ENCODE results near the gene TBC1D5.
A peak's percentile ranks its signal among the peaks of the same experiment; 100 is the strongest.
"Not testable (repeated sequence)": the region's sequence is repeated elsewhere in the genome, so short reads cannot be mapped to it uniquely, and the experiment has no call there.

The TBC1D5 gene

DNA sequence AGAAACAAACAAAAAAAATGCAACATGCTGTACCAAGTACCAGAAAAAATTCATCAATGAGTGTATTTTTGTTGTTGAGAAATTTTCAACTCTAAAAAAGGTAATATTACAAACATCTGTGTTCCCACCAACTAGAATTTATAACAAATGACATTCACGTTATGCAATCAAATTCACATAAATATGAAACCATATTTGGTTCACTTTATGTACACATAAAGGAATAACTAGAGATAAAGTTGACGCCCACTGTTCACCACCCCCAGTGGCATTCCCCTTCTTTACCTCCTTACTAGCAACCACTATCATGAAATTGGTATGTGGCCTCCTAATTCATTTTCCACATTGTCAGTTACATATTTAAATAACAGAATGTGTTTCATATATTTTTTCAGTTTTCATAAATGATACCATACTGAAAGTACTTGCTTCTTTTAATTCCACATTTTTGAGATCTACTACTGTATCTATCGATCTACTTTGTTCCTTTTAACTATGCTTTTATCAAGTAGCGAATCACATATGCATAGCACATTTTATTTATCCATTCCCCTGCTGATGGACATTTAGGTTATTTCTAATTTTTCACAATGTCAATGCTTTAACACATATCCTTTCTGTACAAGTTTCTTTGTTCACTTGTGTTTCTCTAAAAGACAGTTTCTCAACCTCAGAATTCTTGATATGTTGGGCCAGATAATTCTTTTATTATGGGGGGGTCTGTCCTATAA, 34.5 kb downstream of the TBC1D5 start:
- DNase-seq, result no peak

- DNase-seq, result not testable (repeated sequence)
Measured at GRCh38 chr3:17705991-17706390, 36.4 kb downstream of the TBC1D5 start.

DNA sequence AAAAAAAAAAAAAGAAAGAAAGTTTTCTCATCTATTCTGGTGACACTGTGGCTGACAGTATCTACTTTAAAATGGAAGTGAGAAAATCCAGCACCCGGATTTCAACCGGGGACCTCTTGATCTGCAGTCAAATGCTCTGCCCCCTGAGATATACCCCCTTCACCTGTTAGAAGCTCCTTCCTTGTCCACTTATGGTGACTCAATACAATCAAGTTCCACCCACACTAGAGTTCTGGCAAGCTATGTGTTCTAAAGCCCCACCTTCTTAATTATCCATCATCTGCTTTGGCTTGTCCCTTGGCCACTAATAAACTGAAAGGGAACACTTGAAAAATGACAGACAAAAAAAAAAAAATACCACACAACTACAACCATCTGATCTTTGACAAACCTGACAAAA, 42.6 kb downstream of the TBC1D5 start:
- DNase-seq, result not testable (repeated sequence)

GRCh38 chr3:17695665-17696064, 46.8 kb downstream of the TBC1D5 start:
- not testable (repeated sequence) for DNase-seq

DNA sequence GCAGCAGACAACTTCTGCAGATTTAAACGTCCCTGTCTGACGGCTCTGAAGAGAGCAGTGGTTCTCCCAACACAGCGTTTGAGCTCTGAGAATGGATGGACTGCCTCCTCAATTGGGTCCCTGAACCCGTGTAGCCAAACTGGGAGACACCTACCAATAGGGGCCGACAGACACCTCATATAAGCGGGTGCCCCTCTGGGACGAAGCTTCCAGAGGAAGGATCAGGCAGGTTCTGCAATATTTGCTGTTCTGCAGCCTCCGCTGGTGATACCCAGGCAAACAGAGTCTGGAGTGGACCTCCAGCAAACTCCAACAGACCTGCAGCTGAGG, 48.8 kb downstream of the TBC1D5 start:
- DNase-seq, result not testable (repeated sequence)

GRCh38 chr3:17692846-17693669, 49.4 kb downstream of the TBC1D5 start:
- peak; percentile 42 for DNase-seq

GRCh38 chr3:17687566-17687965, 54.9 kb downstream of the TBC1D5 start:
- DNase-seq, result no peak

GRCh38 chr3:17686613-17687012, 55.8 kb downstream of the TBC1D5 start:
- no peak for DNase-seq

DNA sequence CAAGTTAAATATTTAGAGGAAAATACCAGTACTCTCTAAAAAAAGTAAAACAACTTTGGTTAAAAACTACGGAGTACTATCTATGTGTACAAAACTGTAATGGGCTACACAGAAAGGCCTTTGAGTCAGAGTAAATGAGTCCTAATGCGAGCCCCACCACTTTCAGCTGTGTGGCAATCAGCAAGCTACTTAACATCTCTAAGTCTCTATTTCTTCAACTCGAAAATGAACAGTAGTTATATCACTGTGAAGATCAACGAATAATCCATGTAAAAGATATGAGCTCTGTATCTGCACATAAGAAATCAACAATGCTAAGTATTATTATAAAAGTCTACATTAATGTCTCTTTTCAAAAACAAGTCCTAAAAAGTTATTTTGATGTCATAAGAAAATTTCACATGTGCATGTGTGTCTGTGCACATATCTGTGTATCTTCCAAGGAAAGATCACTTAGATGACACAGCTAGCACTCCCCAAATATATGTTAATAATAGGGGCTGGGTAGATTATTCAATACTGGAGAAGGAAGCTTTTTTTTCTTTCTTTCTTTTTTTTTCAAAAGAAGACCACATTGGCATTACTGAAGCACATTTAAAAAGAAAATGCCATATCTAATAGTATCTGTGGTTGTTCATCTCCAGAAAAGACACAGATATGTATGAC, 58.8 kb downstream of the TBC1D5 start:
- no peak for DNase-seq

- no peak for DNase-seq
Measured at GRCh38 chr3:17680530-17680929, 61.9 kb downstream of the TBC1D5 start.

GRCh38 chr3:17678116-17678741, 64.2 kb downstream of the TBC1D5 start:
- no peak for DNase-seq

- DNase-seq, result no peak
Measured at GRCh38 chr3:17674082-17674686, 68.2 kb downstream of the TBC1D5 start.

- no peak for DNase-seq
Measured at GRCh38 chr3:17672506-17672905, 69.9 kb downstream of the TBC1D5 start.

- no peak for DNase-seq
Measured at GRCh38 chr3:17670749-17671148, 71.7 kb downstream of the TBC1D5 start.

DNA sequence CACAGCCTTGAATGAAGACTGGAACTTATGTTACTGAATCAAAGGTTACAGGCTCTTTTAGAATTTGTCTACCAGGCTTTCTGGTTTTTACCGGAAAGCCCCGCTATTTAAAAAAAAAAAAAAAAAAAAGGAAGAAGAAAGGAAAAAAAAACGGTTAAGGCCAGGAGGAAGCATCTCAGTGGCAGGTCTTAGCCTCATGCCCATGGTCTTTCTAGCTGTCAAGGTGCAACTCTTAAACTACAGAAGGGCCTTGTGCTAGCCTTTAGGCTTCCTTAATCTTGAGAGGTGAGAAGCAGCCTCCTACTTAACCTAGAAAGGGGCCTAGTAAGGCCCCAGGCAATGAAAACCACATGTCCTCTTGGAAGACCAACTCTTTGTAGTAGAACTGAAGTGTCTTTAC, 77.5 kb downstream of the TBC1D5 start:
- no peak for DNase-seq

DNA sequence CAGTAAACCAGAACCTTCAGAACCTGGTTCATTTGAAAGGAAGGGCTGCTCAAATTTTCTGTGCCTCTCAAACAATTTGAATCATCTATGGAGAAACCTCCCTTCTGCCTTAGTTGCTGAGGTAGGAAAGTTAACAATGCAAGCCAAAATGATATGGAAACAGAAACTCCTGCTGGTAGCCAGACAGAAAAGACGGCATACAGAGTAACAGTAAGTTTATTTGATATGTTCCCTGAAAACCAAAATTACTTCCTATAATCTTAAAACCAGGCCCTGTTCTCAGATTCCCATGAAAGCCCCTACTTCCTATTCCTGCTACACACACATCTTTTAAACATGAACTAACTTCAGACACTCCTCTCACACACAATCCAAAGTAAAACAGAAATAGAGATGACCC, 86.2 kb downstream of the TBC1D5 start:
- no peak for DNase-seq

GRCh38 chr3:17655743-17656142, 86.7 kb downstream of the TBC1D5 start:
- DNase-seq, result no peak

DNA sequence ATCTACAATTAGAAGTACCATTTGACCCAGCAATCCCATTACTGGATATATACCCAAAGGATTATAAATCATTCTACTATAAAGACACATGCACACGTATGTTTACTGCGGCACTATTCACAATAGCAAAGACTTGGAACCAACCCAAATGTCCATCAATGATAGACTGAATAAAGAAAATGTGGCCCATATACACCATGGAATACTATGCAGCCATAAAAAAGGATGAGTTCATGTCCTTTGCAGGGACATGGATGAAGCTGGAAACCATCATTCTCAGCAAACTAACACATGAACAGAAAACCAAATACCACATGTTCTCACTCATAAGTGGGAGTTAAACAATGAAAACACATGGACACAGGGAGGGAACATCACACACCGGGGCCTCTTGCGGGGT, 92.7 kb downstream of the TBC1D5 start:
- not testable (repeated sequence) for DNase-seq

DNA sequence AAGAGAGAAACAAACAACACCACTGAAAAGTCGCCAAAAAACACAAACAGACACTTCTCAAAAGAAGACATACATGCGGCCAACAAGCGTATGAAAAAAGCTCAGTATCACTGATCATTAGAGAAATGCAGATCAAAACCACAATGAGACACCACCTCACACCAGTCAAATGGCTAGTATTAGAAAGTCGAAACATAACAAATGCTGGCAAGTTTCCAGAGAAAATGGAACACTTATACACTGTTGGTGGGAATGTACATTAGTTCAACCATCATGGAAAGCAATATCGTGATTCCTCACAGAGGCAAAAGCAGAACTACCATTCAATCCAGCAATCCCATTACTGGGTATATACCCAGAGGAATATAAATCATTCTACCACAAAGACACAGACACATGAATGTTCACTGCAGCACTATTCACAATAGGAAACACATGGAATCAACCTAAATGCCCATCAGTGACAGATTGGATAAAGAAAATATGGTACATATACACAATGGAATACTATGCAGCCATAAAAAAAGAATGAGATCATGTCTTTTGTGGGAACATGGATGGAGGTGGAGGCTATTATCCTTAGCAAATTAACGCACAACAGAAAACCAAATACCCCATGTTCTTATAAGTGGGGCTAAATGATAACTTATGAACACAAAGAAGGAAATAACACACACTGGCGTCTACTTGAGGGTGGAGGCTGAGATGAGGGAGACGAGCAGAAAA, 93.6 kb downstream of the TBC1D5 start:
- not testable (repeated sequence) for DNase-seq

DNA sequence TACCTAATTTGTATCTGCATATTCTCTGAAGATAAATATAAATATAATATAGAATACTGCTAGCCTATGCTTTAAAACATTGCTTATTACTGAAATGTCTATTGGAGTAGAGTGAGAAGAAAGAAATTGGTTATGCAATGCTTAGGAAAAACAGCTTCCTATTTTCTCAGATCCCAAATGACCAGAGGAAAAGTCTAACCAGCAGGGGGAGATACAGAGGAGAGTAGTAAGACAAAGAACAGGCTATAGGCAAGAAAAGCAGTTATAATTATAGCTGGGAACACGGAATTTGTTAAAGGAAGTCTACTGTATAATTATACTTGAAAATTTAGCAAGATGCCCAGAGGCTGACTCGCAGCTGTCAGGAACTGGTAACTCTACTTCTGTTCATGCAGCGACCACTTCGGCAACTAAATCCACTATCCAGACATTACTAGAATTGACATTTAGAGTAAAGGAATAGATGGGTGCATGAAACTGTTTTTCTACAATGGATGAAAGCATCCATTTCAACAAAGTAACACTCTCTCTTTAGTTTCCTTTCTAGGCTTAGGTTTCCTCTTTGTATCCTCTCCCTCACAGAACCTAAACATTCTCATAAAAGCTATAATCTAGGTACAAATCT, 97.2 kb downstream of the TBC1D5 start:
- peak; percentile 5 for DNase-seq

DNA sequence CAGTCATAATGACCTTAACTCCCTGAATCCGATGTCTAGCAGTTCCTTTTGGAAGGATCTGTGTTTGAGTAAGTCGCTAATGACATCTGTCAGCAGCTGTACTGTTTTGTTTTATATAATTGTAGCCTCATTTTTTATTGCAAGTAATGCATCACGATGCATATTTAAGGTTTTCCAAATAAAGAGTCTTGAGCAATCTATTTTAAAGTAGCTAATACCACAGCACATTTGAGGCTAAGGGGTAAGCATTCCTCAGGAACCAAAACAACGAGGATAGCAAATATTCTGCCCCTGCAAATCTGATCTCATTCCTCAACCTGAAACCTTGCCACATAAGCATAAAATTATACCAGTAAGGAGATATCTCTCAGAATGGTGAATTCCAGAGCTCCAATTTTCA, 98.7 kb downstream of the TBC1D5 start:
- no peak for DNase-seq

DNA sequence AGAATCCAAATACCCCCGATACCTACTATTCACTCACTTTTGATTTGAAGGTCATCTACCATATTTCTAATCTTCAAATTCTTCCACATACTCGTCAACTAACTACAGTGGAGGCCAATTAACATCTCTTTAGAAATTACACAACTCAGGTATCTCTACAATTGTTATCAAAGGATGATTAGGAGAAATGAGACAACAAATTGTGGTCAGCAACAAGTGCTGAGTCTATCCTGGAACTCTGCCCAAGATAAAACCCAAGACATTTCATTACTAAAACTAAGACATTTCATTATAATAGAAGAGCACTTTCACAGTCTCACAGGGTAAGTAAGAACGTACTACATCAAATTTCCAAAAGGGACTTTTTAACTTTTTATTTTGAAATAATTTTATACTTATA, 100.0 kb downstream of the TBC1D5 start:
- no peak for DNase-seq
